Tibial artery (tissue), 4 donors: Measurements from ENCODE around the gene VAC14.
A peak's percentile ranks its signal among the peaks of the same experiment; 100 is the strongest.

Source experiments
- DNase-seq, 2 donors: peaks; one replicate each; pipeline ENCODE4 v3.0.0-alpha.2; 2019
- H3K27ac ChIP-seq, 2 donors: fragments of 200-600 bp; sonication (generic) in 1 of 2; 1 replicate in 1 of 2; 2 replicates in 1 of 2; pipeline ENCODE4 v1.5.1; 2018 to 2019; ENCODE audit warnings: mild to moderate bottlenecking in 1 of 2
- H3K27me3 ChIP-seq, 2 donors: fragments of 200-600 bp; sonication (generic) in 1 of 2; one replicate each; pipeline versions ENCODE4 v1.5.1 to v1.6.0; 2016 to 2019
- H3K36me3 ChIP-seq, 3 donors: fragments of 200-600 bp; sonication (generic) in 2 of 3; one replicate each; pipeline ENCODE4 v1.5.1; 2016 to 2019; ENCODE audit warnings: mild to moderate bottlenecking in 2 of 3
- H3K4me1 ChIP-seq, 4 donors: fragments of 200-600 bp; sonication (generic) in 2 of 4; 1 replicate in 3 of 4; 2 replicates in 1 of 4; pipeline ENCODE4 v1.5.1; 2016 to 2019
- H3K4me3 ChIP-seq, 2 donors: fragments of 200-600 bp; sonication (generic) in 1 of 2; 1 replicate in 1 of 2; 2 replicates in 1 of 2; pipeline ENCODE4 v1.5.1; 2018 to 2019; ENCODE audit warnings: mild to moderate bottlenecking in 2 of 2
- H3K9me3 ChIP-seq, 3 donors: fragments of 200-600 bp; sonication (generic) in 1 of 3; one replicate each; pipeline ENCODE4 v1.5.1; 2016 to 2019
- intact Hi-C: fragments of 100-400 bp; cut with DNase I; formaldehyde crosslinking; loops from one replicate; pipeline ENCODE4 v1.15.0; 2023; ENCODE audit warnings: low total_unique reads
- TF ChIP-seq, protein P1 (sequence below), 2 experiments: fragments of 200-600 bp in 1 of 2; fragments of 450-650 bp in 1 of 2; IDR thresholded peaks; one replicate each; pipeline ENCODE4 v1.5.1; 2017 to 2019; ENCODE audit warnings: antibody characterized with exemption in 2 of 2, mild to moderate bottlenecking in 1 of 2, moderate library complexity in 1 of 2

VAC14 gene

DNA sequence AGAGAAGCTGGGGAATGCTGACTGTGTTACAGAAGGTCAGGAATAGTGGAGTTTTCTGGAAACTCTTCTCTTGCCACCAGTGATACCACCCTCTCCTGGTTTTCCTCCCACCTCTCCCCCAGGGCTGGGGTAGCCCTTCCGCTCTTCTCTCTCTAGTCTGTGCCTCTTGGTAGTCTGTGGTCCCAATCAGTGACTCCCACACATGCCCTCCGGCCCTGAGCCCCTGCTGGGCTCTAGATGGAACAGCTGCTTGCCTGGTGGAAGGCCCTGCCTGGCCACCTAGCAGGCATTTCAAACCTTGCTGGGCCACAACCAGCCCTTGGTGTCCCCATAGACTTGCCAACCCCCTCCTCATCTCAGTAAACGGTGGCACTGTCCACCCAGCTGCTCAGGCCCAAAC, 99.9 kb downstream of the VAC14 start:
- intact Hi-C loops, result loop anchor here (5.0 kb wide), 1 partner anchor 36 kb away; no protein-coding TSS in a partner anchor
- Histone ChIP-seq H3K4me3 (no peak overlapping the region), H3K9me3 (no peaks in the 10 kb centered on the region), H3K27ac (peak overlapping the region; percentile 99 to 100), H3K4me1 (peaks cover 0 to 100% (median 96%) of the 10 kb centered on the region in 4 donors), H3K36me3 (peaks cover 0 to 5% (median 0%) of the 10 kb centered on the region in 3 donors), H3K27me3 (no peaks in the 10 kb centered on the region)
- TF ChIP-seq, protein P1, sequence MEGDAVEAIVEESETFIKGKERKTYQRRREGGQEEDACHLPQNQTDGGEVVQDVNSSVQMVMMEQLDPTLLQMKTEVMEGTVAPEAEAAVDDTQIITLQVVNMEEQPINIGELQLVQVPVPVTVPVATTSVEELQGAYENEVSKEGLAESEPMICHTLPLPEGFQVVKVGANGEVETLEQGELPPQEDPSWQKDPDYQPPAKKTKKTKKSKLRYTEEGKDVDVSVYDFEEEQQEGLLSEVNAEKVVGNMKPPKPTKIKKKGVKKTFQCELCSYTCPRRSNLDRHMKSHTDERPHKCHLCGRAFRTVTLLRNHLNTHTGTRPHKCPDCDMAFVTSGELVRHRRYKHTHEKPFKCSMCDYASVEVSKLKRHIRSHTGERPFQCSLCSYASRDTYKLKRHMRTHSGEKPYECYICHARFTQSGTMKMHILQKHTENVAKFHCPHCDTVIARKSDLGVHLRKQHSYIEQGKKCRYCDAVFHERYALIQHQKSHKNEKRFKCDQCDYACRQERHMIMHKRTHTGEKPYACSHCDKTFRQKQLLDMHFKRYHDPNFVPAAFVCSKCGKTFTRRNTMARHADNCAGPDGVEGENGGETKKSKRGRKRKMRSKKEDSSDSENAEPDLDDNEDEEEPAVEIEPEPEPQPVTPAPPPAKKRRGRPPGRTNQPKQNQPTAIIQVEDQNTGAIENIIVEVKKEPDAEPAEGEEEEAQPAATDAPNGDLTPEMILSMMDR (IDR thresholded peaks at IDR 0.05), result no peak
- DNase-seq, result no peak

DNA sequence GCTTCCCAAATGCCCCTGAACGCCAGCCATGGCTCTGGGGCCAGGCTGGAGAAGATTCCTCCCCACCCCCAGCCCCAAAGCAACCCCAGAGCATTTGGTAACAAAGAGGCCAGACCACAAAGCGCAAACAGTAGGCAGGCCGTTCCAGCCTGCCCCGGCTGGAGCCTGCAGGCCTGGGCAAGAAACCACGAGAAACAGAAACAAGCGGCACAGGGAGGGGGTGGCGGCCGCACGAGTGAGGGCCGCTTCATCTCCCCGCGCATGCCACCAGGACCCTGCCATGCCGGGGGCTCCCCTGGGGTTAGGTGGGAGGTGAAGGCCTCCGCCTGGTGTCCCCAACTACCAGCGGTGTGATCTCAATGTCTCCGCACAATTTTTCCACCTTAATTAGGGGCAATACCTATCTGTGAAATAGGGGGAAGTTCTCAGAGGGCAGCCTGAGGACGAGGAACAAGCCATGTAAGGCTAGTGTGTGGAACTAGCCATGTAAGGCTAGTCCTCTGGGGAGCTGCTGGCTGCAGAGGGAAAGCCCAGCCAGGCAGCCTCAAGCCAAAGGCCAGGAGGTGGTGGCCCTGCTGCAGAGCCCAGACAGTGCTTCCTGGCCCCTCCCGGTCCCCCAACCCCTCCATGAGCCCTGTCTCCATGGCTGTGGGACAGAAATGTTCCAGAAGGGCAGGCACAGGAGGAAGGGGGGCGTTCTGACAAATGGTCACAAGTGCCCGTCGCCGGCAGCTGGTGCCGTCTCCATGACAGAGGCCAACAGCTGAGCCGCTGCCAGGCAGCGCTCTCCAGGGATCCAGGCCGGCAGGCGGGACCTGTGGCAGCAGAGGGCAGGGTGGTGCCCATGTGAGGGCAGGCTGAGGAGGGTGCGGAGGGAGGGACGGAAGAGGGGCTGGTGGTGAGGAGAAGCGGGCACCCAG, 100.6 kb downstream of the VAC14 start:
- H3K27ac ChIP-seq, result peak overlapping the region; percentile 99 to 100
- H3K4me3 ChIP-seq, result no peak overlapping the region
- H3K4me1 ChIP-seq, result peaks cover 0 to 100% (median 93%) of the 10 kb centered on the region in 4 donors
- intact Hi-C loops, result loop anchor here (5.0 kb wide), 1 partner anchor 37 kb away; no protein-coding TSS in a partner anchor
- peaks cover 0 to 5% (median 0%) of the 10 kb centered on the region in 3 donors for H3K36me3 ChIP-seq
- DNase-seq, result peak; percentile 83 to 97
- no peaks in the 10 kb centered on the region for H3K9me3 ChIP-seq
- H3K27me3 ChIP-seq, result no peaks in the 10 kb centered on the region
- TF ChIP-seq, protein P1 (IDR thresholded peaks at IDR 0.05), result no peak

DNA sequence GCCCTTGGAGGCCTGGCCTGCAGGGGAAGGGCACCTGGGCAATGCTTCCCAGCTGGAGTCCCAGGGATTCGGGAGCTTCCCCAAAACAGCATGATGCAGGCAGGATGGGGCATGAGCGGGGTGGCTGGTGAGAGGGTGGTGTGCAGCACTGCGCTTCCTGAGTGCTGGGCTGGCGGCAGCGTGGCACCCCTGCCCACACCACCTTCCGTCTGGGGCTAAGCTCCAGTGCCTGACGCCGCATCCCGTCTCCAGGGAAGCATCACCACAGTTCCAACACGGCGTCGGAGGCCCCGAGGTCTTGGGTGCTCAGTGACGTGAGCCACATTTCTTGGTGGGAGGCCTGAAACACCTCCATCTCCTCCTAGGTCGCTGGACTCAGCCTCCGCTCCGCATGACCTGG, 101.3 kb downstream of the VAC14 start:
- Histone ChIP-seq H3K4me3 (no peak overlapping the region), H3K36me3 (peaks cover 0 to 5% (median 0%) of the 10 kb centered on the region in 3 donors), H3K27me3 (no peaks in the 10 kb centered on the region), H3K4me1 (peaks cover 0 to 100% (median 90%) of the 10 kb centered on the region in 4 donors), H3K27ac (peak overlapping the region; percentile 99 to 100), H3K9me3 (no peaks in the 10 kb centered on the region)
- intact Hi-C loops, result loop anchor here (5.0 kb wide), 1 partner anchor 38 kb away; no protein-coding TSS in a partner anchor
- DNase-seq, result no peak
- TF ChIP-seq, protein P1 (IDR thresholded peaks at IDR 0.05), result no peak

DNA sequence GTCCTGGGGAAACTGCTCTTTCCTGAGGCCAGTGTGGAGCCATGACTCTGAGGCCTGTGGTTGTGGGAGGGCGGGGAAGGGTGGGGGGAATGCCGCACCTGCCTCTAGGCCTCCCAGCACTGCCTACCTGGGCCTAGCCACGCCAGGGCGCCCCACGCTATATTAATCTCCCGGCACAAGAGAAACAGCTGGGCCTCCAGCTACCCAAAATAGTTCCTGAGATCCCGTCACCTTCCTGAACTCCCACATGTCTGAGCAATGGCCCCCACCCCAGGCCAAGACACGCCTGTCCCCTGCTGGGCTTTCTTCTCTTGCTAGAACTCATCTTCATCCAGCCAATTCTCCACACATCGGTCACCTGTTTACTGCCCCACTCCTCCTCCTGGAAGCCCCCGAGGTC, 102.1 kb downstream of the VAC14 start:
- intact Hi-C loops, result no loop called here
- Histone ChIP-seq H3K4me1 (peaks cover 0 to 100% (median 90%) of the 10 kb centered on the region in 4 donors), H3K27ac (peak overlapping the region; percentile 99 to 100)

DNA sequence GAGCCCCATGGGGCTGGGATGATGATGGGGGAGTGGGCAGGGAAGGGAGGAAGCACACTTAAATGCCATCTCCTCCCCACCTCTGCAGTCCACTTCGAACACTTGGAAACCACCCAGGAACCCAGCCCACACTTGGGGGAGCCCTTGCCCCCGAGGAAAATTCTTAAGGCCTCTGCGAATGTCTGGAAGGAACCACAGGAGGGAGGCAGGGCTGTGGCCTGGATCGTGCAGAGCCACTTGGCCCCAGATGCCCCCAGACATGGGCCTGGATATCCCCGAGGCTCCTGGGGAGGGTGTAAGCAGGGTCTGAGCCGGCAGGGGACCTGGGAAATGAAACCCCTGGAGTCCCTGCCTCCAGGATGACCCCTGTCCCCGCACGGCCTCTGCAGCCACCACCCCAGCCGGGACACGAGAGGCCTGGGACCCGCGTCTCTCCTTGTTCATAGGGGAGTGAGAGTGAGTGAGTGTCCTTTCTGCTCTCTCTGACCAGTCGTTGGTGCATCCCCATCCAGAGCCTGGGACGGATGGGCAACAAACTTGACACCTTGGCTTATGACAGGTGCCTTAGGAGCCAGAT, 103.3 kb downstream of the VAC14 start:
- Histone ChIP-seq H3K36me3 (peaks cover 0 to 5% (median 0%) of the 10 kb centered on the region in 3 donors), H3K4me1 (peaks cover 2 to 100% (median 90%) of the 10 kb centered on the region in 4 donors), H3K9me3 (no peaks in the 10 kb centered on the region), H3K27me3 (no peaks in the 10 kb centered on the region), H3K27ac (peak overlapping the region; percentile 99 to 100), H3K4me3 (no peak overlapping the region)
- peak in 1 of 2 donors; percentile 70 for DNase-seq
- TF ChIP-seq, protein P1 (IDR thresholded peaks at IDR 0.05), result peak in 1 of 2 experiments; percentile 11
- intact Hi-C loops, result no loop called here

More for the DNA sequence above, 102.1 kb downstream of the VAC14 start:
- Histone ChIP-seq H3K9me3 (no peaks in the 10 kb centered on the region), H3K4me3 (no peak overlapping the region), H3K36me3 (peaks cover 0 to 5% (median 0%) of the 10 kb centered on the region in 3 donors), H3K27me3 (no peaks in the 10 kb centered on the region)
- TF ChIP-seq, protein P1 (IDR thresholded peaks at IDR 0.05), result no peak
- DNase-seq, result no peak
